Right atrium auricular region (tissue), 2 donors: ENCODE data around the gene BRD1. TPM values are rescaled to one million over a fixed set of nuclear protein-coding genes. Genes with fewer than 3 reads are reported as not detected.

ENCODE experiments used
- DNase-seq: peaks from one replicate; pipeline ENCODE4 v3.0.0-alpha.2; 2019; ENCODE audit warnings: low spot score
- H3K27ac ChIP-seq, 2 donors: fragments of 200-600 bp; sonication (generic); 1 replicate in 1 of 2; 2 replicates in 1 of 2; pipeline ENCODE4 v1.5.1; 2016 to 2019
- H3K27me3 ChIP-seq, 2 donors: fragments of 200-600 bp; sonication (generic); one replicate each; pipeline versions ENCODE4 v1.5.1 to v1.6.0; 2017 to 2019
- H3K36me3 ChIP-seq: fragments of 200-600 bp; sonication (generic); one replicate; pipeline ENCODE4 v1.5.1; 2016
- H3K4me1 ChIP-seq, 2 donors: fragments of 200-600 bp; sonication (generic); one replicate each; pipeline versions ENCODE4 v1.5.1 to v1.6.0; 2017 to 2019
- H3K4me3 ChIP-seq, 2 donors: fragments of 200-600 bp; sonication (generic); 1 replicate in 1 of 2; 2 replicates in 1 of 2; pipeline ENCODE4 v1.5.1; 2017 to 2019; ENCODE audit warnings: mild to moderate bottlenecking in 1 of 2, moderate library complexity in 1 of 2
- H3K9me3 ChIP-seq, 2 donors: fragments of 200-600 bp; sonication (generic); one replicate each; pipeline ENCODE4 v1.5.1; 2019
- CTCF ChIP-seq, 2 donors: fragments of 200-600 bp; sonication (generic); IDR thresholded peaks; one replicate each; pipeline ENCODE4 v1.5.1; 2019; ENCODE audit warnings: antibody characterized with exemption in 2 of 2
- total RNA-seq, 2 donors: library from RNA; depleted of rRNA; stranded (reverse); fragments of >200 nt; gene quantifications; one replicate each; pipeline ENCODE4 v1.1.0, GENCODE V29; 2016

Gene BRD1
- total RNA-seq, 2 donors from 2014 or later = 17.7 to 20.8 TPM

- Histone ChIP-seq H3K9me3 (no peaks in the 10 kb centered on the region), H3K27ac (no peak overlapping the region), H3K4me1 (peaks cover 0 to 41% of the 10 kb centered on the region in 2 donors), H3K27me3 (no peaks in the 10 kb centered on the region), H3K36me3 (peaks cover 47% of the 10 kb centered on the region), H3K4me3 (no peak overlapping the region)
- TF ChIP-seq CTCF (IDR thresholded peaks at IDR 0.05) = no peak
- no peak for DNase-seq
Measured at GRCh38 chr22:49817359-49817758, 10.3 kb downstream of the BRD1 start.

- H3K4me3 ChIP-seq = no peak overlapping the region
- no peaks in the 10 kb centered on the region for H3K9me3 ChIP-seq
- H3K4me1 ChIP-seq = peaks cover 0 to 34% of the 10 kb centered on the region in 2 donors
- peaks cover 33% of the 10 kb centered on the region for H3K36me3 ChIP-seq
- DNase-seq = no peak
- no peak overlapping the region for H3K27ac ChIP-seq
- H3K27me3 ChIP-seq = no peaks in the 10 kb centered on the region
- TF ChIP-seq CTCF (IDR thresholded peaks at IDR 0.05) = no peak
Measured at GRCh38 chr22:49815641-49816091, 12.0 kb downstream of the BRD1 start.

GRCh38 chr22:49814856-49815255, 12.8 kb downstream of the BRD1 start:
- Histone ChIP-seq H3K36me3 (peaks cover 26% of the 10 kb centered on the region), H3K27ac (no peak overlapping the region), H3K4me3 (no peak overlapping the region), H3K27me3 (no peaks in the 10 kb centered on the region), H3K4me1 (peaks cover 0 to 37% of the 10 kb centered on the region in 2 donors), H3K9me3 (no peaks in the 10 kb centered on the region)
- no peak for DNase-seq
- no peak for TF ChIP-seq CTCF (IDR thresholded peaks at IDR 0.05)

GRCh38 chr22:49814164-49814686, 13.4 kb downstream of the BRD1 start:
- Histone ChIP-seq H3K4me1 (peaks cover 0 to 39% of the 10 kb centered on the region in 2 donors), H3K27me3 (no peaks in the 10 kb centered on the region), H3K4me3 (no peak overlapping the region), H3K9me3 (no peaks in the 10 kb centered on the region), H3K27ac (no peak overlapping the region), H3K36me3 (peaks cover 26% of the 10 kb centered on the region)
- no peak for DNase-seq
- TF ChIP-seq CTCF (IDR thresholded peaks at IDR 0.05) = no peak

GRCh38 chr22:49812838-49813237, 14.8 kb downstream of the BRD1 start:
- Histone ChIP-seq H3K4me3 (no peak overlapping the region), H3K27ac (no peak overlapping the region), H3K27me3 (no peaks in the 10 kb centered on the region), H3K9me3 (no peaks in the 10 kb centered on the region), H3K4me1 (peaks cover 0 to 47% of the 10 kb centered on the region in 2 donors), H3K36me3 (peaks cover 13% of the 10 kb centered on the region)
- no peak for DNase-seq
- TF ChIP-seq CTCF (IDR thresholded peaks at IDR 0.05) = no peak
